ENCODE data around the gene BCAS3. TPM values are rescaled to one million over a fixed set of nuclear protein-coding genes. Genes with fewer than 3 reads are reported as not detected.

The BCAS3 gene
- total and polyA plus RNA-seq, 11 donors, result 4.5 to 23.5 (median 17.9) TPM

DNA sequence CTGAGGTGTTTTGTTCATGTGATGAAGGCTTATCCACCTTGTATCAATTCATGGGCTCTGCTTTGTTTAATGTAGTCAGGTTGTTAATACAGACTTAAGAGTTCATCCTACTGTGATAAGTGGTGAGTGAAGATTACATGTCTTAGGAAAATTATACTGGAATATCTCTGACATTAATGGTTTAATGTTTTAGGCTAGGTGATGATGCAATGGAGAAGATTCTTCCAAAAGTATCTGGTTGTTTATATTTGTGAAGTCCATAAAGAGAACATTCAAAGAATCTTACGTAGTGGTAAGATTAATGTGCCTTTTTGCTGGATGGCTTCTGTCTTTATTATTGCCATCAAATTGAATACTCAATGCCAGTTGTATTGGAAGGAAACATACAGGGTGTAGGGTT is 236.4 kb downstream of the BCAS3 start:
- ATAC-seq (no peak), DNase-seq (no peak)
- TF ChIP-seq POLR2A (IDR thresholded peaks at IDR 0.05), result no peak
- TF ChIP-seq, protein P1, sequence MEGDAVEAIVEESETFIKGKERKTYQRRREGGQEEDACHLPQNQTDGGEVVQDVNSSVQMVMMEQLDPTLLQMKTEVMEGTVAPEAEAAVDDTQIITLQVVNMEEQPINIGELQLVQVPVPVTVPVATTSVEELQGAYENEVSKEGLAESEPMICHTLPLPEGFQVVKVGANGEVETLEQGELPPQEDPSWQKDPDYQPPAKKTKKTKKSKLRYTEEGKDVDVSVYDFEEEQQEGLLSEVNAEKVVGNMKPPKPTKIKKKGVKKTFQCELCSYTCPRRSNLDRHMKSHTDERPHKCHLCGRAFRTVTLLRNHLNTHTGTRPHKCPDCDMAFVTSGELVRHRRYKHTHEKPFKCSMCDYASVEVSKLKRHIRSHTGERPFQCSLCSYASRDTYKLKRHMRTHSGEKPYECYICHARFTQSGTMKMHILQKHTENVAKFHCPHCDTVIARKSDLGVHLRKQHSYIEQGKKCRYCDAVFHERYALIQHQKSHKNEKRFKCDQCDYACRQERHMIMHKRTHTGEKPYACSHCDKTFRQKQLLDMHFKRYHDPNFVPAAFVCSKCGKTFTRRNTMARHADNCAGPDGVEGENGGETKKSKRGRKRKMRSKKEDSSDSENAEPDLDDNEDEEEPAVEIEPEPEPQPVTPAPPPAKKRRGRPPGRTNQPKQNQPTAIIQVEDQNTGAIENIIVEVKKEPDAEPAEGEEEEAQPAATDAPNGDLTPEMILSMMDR (IDR thresholded peaks at IDR 0.05), result no peak
- WGBS, 4 donors, result 88 to 100% (median 96%) methylated on average over 1 of the region's 1 CpG
- no peaks in the 10 kb centered on the region for H3K27me3 ChIP-seq
- H3K4me3 ChIP-seq, result no peak overlapping the region
- intact Hi-C loops (cut with DNase I), result no loop called here
- H3K4me1 ChIP-seq, result no peaks in the 10 kb centered on the region
- H3K9me3 ChIP-seq, result peaks cover 0 to 19% (median 7%) of the 10 kb centered on the region in 12 donors
- no peaks in the 10 kb centered on the region for H3K36me3 ChIP-seq
- no peak overlapping the region for H3K27ac ChIP-seq

DNA sequence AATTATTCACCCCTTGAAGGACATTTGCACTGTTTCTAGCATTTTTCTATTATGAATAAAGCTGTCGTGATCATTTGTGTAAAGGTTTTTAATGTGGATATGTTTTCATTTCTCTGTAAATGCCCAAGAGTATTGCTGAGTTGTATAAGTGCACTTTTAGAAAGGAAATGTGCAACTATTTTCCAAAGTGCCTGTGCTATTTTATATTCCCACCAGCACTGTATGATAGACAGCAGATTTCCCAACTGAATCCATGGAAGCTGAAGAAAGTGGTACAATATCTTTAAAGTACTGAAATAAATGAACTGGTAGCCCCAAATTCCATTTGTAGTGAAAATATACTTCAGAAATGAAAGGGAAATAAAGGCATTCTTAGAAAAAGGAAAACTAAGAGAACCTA is 238.4 kb downstream of the BCAS3 start:
- no peaks in the 10 kb centered on the region for H3K36me3 ChIP-seq
- TF ChIP-seq, protein P1 (IDR thresholded peaks at IDR 0.05), result no peak
- no peak for TF ChIP-seq POLR2A (IDR thresholded peaks at IDR 0.05)
- no peak overlapping the region for H3K27ac ChIP-seq
- no peak overlapping the region for H3K4me3 ChIP-seq
- H3K9me3 ChIP-seq, result peaks cover 0 to 19% (median 7%) of the 10 kb centered on the region in 12 donors
- H3K4me1 ChIP-seq, result no peaks in the 10 kb centered on the region
- no peaks in the 10 kb centered on the region for H3K27me3 ChIP-seq
- DNase-seq (no peak), ATAC-seq (no peak)
- intact Hi-C loops (cut with DNase I), result no loop called here
- WGBS, 4 donors, result 95 to 99% (median 96%) methylated on average over 1 of the region's 1 CpG

DNA sequence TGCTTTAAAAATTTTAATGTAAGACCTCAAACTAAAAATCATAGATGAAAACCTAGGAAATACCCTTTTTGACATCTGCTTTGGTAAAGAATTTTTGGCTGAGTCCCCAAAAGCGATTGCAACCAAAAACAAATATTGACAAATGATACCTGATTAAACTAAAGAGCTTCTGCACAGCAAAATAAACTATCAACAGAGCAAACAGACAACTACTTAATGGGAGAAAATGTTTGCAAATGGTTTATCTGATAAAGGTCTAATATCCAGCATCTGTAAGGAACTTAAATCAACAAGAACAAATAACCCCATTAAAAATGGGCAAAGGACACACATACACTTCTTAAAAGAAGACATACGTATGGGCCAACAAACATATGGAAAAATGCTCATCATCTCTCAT is 242.5 kb downstream of the BCAS3 start:
- peaks cover 0 to 17% (median 7%) of the 10 kb centered on the region in 12 donors for H3K9me3 ChIP-seq
- peaks cover 0 to 1% (median 0%) of the 10 kb centered on the region in 9 donors for H3K36me3 ChIP-seq
- no peak for DNase-seq
- H3K27ac ChIP-seq, result no peak overlapping the region
- 94 to 100% (median 96%) methylated on average over 2 of the region's 2 CpGs for WGBS, 4 donors
- no peak overlapping the region for H3K4me3 ChIP-seq
- H3K4me1 ChIP-seq, result no peaks in the 10 kb centered on the region
- ATAC-seq, result no peak
- intact Hi-C loops (cut with DNase I), result no loop called here
- H3K27me3 ChIP-seq, result no peaks in the 10 kb centered on the region
- no peak for TF ChIP-seq POLR2A (IDR thresholded peaks at IDR 0.05)
- TF ChIP-seq, protein P1 (IDR thresholded peaks at IDR 0.05), result no peak

DNA sequence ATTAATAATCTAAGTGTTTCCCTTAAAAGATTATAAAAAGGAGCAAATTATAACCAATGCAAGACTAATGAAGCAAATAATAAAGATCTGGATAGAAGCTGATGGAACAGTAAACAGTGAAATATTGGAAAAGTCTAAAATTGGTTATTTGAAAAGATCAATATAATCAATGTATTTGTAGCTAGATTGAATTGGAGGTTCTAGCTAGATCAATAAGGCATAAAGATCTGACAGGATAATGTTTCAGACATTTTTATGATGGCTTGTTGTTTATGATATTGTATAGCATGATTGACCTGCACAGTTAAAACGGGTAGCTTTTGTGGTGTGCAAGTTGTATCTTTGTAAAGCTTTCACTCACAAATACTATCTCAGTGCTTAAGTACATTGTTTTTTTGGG is 245.3 kb downstream of the BCAS3 start:
- Histone ChIP-seq H3K4me1 (no peaks in the 10 kb centered on the region), H3K36me3 (peaks cover 0 to 4% (median 0%) of the 10 kb centered on the region in 9 donors), H3K27ac (no peak overlapping the region), H3K4me3 (no peak overlapping the region), H3K9me3 (no peaks in the 10 kb centered on the region), H3K27me3 (no peaks in the 10 kb centered on the region)
- WGBS, 4 donors, result 85 to 94% (median 91%) methylated on average over 1 of the region's 1 CpG
- no peak for TF ChIP-seq POLR2A (IDR thresholded peaks at IDR 0.05)
- TF ChIP-seq, protein P1 (IDR thresholded peaks at IDR 0.05), result no peak
- intact Hi-C loops (cut with DNase I), result no loop called here
- no peak for ATAC-seq
- no peak for DNase-seq

Data from heart left ventricle (tissue), 16 donors.